22Rv1 (cell line): ENCODE measurements around the gene B4GALNT1.

ENCODE experiments used
- CTCF ChIP-seq: fragments of 450-650 bp; IDR thresholded peaks from 2 replicates; pipeline ENCODE4 v1.5.1; 2017; ENCODE audit warnings: mild to moderate bottlenecking
- ZFX ChIP-seq: fragments of 450-650 bp; IDR thresholded peaks from 2 replicates; pipeline ENCODE4 v1.6.1; 2017; ENCODE audit warnings: antibody characterized with exemption, borderline replicate concordance

GRCh38 chr12:57580466-57580795 is 52.6 kb downstream of the B4GALNT1 start:
- TF ChIP-seq CTCF, result no peak
- TF ChIP-seq ZFX, result no peak
